ENCODE results near the gene CCDC116.
A peak's percentile ranks its signal among the peaks of the same experiment; 100 is the strongest.

Gene CCDC116, protein sequence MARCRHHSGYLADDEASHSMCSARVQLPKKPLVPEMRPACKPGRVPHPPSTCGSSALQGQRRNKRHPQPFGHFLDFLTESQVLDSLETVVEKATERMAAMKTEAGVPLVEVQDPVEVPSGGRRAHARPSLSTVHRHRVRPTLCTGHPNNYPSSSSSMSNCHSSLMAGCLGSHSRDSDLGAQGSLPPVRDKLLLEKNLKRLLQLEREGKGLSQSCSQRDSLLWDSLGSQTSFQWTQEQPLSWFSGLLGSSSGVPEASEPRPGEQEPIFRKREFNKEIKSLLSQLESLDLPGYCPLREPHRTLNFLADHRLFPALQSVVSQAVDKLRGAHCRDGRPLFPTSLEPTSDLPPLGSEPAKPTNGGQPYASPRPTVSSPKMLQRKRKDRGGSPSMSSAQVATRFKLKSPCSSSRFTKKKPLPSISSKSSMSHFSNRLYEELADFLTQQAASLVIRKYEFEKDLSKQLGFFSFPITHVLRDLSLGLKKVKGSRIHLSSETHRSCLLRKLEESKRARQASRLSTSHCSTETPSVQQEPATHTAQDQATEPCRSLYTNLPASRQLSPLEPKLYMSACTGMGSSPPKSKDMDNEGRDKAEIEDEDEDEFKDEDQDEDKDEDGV

DNA sequence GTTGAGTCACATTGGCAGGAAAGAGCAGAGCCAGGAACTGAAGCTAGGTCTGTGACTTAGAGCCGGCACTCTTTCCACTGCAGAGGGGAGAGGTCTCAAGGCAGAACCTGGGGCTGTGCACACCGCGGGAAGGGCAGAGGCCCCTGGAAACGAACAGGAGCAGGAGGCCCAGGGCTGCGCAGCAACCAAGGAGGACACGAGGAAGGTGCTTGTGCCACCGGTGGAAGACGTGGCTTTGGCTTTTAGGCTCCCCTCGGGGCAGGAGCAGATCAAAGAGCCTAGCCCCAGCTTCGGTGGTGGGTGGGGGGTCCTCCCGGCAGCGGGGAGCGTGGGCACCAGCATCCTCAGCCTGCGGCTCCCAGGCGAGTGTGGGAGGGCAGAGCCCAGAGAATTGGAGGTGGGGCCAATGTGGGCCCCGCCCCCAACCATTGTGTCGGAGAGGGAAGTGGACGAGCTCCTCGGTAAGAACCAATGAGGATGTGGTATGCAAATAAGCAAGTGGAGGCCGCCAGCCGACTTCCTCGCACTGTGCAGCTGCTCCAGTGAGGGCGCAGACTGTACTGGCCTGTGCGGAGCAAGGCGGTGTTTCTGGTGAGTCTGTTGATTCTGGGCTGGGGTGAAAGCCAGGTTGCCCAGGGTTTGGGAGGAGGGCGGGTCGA lies at the start of gene CCDC116:
Gene CCDC116 (plus strand): TSS at position 524 of the 659 bp plus-strand sequence. CDS start 422 bp downstream, outside the sequence.
- no peak within 1 kb of the TSS for H3K4me3 ChIP-seq (ENCODE audit: low read depth in 1 of 2, low read length in 1 of 2)
- TF ChIP-seq, protein P1, sequence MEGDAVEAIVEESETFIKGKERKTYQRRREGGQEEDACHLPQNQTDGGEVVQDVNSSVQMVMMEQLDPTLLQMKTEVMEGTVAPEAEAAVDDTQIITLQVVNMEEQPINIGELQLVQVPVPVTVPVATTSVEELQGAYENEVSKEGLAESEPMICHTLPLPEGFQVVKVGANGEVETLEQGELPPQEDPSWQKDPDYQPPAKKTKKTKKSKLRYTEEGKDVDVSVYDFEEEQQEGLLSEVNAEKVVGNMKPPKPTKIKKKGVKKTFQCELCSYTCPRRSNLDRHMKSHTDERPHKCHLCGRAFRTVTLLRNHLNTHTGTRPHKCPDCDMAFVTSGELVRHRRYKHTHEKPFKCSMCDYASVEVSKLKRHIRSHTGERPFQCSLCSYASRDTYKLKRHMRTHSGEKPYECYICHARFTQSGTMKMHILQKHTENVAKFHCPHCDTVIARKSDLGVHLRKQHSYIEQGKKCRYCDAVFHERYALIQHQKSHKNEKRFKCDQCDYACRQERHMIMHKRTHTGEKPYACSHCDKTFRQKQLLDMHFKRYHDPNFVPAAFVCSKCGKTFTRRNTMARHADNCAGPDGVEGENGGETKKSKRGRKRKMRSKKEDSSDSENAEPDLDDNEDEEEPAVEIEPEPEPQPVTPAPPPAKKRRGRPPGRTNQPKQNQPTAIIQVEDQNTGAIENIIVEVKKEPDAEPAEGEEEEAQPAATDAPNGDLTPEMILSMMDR (IDR thresholded peaks at IDR 0.05) = no peak

DNA sequence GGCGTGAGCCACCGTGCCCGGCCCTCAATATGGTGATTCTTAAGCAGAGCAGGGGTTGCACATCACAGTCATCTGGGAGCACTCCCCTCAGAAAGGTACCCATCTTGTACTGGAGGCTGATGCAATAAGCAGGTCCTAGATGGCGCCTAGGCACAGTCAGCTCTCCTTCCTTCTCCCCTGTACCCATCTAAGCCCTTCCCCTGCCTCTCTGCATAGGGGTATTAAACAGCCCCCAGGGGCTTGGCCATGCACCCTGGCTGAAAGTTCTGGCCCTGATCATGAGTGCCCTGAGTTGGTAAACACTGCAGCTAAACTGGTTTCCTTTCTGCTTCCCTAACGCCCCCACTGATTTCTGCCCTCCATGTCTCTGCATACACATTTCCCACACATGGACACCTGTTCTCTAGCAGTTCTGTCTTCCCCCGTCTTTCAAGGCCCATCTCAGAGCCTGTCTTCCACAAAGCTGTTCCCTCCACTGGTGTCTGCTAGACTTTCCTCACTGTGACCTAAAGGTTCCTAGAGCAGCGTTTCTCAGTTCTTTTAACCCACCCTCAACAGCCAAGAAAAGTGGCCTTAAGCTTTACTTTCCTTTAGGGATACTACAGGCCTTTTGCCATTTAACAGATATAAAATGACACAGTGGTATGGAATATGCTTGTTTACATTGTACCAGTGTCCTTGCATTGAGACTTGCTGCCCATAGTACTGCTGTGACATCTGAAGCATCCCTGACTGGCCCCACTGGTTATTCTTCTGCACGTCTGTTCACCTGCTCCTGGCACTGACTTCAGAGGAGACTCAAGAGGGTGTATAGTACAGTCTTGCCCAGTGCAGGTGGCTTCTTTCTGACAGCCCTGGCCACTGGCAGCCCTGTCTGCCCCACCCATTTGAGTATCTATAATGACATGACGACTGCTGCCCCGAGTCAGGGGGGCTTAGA lies 49.5 kb upstream of the CCDC116 start:
- Histone ChIP-seq H3K9me3 (no peaks in the 10 kb centered on the region), H3K4me1 (ENCODE audit: control insufficient read depth in 1 of 2, insufficient read depth in 1 of 2, low read depth in 1 of 2, low read length in 1 of 2) (peaks cover 4 to 11% of the 10 kb centered on the region in 2 experiments), H3K36me3 (peaks cover 3% of the 10 kb centered on the region), H3K27me3 (no peaks in the 10 kb centered on the region), H3K27ac (no peak overlapping the region), H3K4me3 (ENCODE audit: low read depth in 1 of 2, low read length in 1 of 2) (no peak overlapping the region)
- TF ChIP-seq, protein P1 (IDR thresholded peaks at IDR 0.05) = no peak

More for the DNA sequence above, at the start of gene CCDC116:
- peaks cover 11 to 17% of the 10 kb centered on the region in 2 experiments for H3K4me1 ChIP-seq (ENCODE audit: control insufficient read depth in 1 of 2, insufficient read depth in 1 of 2, low read depth in 1 of 2, low read length in 1 of 2)
- H3K27me3 ChIP-seq = no peaks in the 10 kb centered on the region
- peak within 1 kb of the TSS; percentile 10 for H3K27ac ChIP-seq
- no peaks in the 10 kb centered on the region for H3K9me3 ChIP-seq
- no peaks in the 10 kb centered on the region for H3K36me3 ChIP-seq

GRCh38 chr22:21585389-21585788 lies 47.2 kb upstream of the CCDC116 start:
- H3K4me1 ChIP-seq (ENCODE audit: control insufficient read depth in 1 of 2, insufficient read depth in 1 of 2, low read depth in 1 of 2, low read length in 1 of 2) = peaks cover 22 to 28% of the 10 kb centered on the region in 2 experiments
- no peak overlapping the region for H3K4me3 ChIP-seq (ENCODE audit: low read depth in 1 of 2, low read length in 1 of 2)
- TF ChIP-seq, protein P1 (IDR thresholded peaks at IDR 0.05) = no peak
- H3K9me3 ChIP-seq = no peaks in the 10 kb centered on the region
- H3K27ac ChIP-seq = peak overlapping the region; percentile 36
- H3K36me3 ChIP-seq = peaks cover 3% of the 10 kb centered on the region
- H3K27me3 ChIP-seq = no peaks in the 10 kb centered on the region

DNA sequence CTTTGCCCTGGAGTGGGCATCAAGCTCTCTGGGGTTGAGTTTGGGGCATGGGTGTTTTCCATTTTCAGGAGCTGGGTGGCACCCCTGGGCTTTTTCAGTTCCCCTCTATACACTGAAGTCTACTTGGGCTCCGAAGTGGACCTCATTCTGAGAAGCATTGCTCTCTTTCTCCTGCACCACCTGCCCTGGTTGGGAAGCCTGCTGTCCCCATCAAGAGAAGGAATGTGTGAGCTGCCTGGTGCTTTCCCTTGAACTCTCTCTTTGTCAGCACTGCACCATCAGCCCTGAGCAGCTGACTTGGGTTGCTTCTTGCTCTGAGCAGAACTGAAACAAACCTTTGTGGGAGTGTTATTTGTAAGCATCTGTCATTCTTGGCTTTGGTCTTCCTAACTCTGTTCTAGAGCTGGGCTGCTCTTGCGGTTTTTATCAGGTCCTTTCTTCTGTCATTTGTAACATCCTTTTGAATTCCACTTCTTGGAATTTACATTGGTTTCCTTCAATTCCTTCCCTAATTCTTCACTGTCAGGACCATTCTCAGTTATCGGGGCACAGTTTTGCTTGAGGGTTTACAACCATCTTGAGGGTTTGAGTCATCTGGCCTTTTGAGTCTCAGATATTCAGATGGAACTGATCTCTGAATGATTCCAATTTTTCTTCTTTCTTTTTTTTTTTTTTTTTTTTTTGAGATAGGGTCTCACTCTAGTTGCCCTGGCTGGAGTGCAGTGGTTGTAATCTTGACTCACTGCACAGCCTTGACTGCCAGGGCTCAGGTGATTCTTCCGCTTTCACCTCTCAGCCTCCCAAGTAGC lies 44.6 kb upstream of the CCDC116 start:
- TF ChIP-seq, protein P1 (IDR thresholded peaks at IDR 0.05) = no peak
- Histone ChIP-seq H3K36me3 (peaks cover 11% of the 10 kb centered on the region), H3K27me3 (no peaks in the 10 kb centered on the region), H3K27ac (peak overlapping the region; percentile 47), H3K4me1 (ENCODE audit: control insufficient read depth in 1 of 2, insufficient read depth in 1 of 2, low read depth in 1 of 2, low read length in 1 of 2) (peaks cover 39 to 43% of the 10 kb centered on the region in 2 experiments), H3K9me3 (no peaks in the 10 kb centered on the region), H3K4me3 (ENCODE audit: low read depth in 1 of 2, low read length in 1 of 2) (no peak overlapping the region)

Measured in neutrophil (primary cell).